Esophagus muscularis mucosa (tissue), 3 donors: ENCODE data around the gene IMMT.

Source experiments
- CTCF ChIP-seq, 3 experiments: fragments of 200-600 bp in 2 of 3; fragments of 450-650 bp in 1 of 3; sonication (generic) in 2 of 3; IDR thresholded peaks; one replicate each; pipeline ENCODE4 v1.5.1; 2017 to 2019; ENCODE audit warnings: antibody characterized with exemption in 3 of 3, mild to moderate bottlenecking in 2 of 3, moderate library complexity in 1 of 3
- POLR2A ChIP-seq: fragments of 450-650 bp; IDR thresholded peaks from one replicate; pipeline ENCODE4 v1.6.1; 2017; ENCODE audit warnings: antibody characterized with exemption, moderate library complexity, mild to moderate bottlenecking, low read depth

- no peak for TF ChIP-seq POLR2A
- TF ChIP-seq CTCF (IDR thresholded peaks at IDR 0.05) = no peak
These were observed 93.1 kb downstream of the IMMT start for GRCh38 chr2:86102157-86102556.
